ENCODE measurements around the gene ARHGDIB. TPM values are rescaled to one million over a fixed set of nuclear protein-coding genes. Genes with fewer than 3 reads are reported as not detected.

The ARHGDIB gene
- total RNA-seq, 1 donor from 2014 or later, result not detected

DNA sequence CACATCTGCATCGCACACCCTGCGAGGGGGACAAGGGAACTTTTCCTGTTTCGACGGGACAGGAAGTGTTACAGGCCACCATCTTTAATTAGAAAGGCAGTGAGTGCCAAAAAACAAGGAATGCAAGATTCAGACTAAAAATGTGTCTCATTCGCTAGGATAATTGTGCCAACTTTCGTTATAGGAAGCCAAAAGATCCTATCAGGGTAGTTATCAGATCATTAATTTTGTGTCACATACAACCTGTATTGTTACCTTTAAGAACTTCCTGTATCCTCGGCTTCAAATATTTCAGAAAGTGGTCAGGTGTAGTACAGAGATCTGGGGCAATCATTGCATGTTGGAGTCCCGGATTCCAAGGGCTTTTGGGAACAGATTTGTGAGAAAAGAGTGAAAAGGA is 56.5 kb downstream of the ARHGDIB start:
- Histone ChIP-seq H3F3A (ENCODE audit: low read depth) (no peaks in the 10 kb centered on the region), H3K9ac (no peak overlapping the region), H3K27me3 (no peaks in the 10 kb centered on the region), H3K4me2 (no peak overlapping the region), H3K27ac (no peak overlapping the region), H3K4me1 (peaks cover 16% of the 10 kb centered on the region), H4K20me1 (ENCODE audit: low read depth) (no peaks in the 10 kb centered on the region), H2AFZ (replicated peaks) (no peak overlapping the region), H3K36me3 (no peaks in the 10 kb centered on the region), H3K79me2 (ENCODE audit: low read depth) (no peaks in the 10 kb centered on the region), H3K4me3 (no peak overlapping the region), H3K9me3 (ENCODE audit: low read depth) (no peaks in the 10 kb centered on the region)
- H3K36me3 Mint-ChIP-seq, result no peaks in the 10 kb centered on the region
- peaks cover 3% of the 10 kb centered on the region for H3K27me3 Mint-ChIP-seq (ENCODE audit: insufficient read depth, low read depth)
- TF ChIP-seq EZH2phosphoT487 (IDR thresholded peaks at IDR 0.05) (no peak), EZH2 (IDR thresholded peaks at IDR 0.05) (no peak)
- TF ChIP-seq, protein P1, sequence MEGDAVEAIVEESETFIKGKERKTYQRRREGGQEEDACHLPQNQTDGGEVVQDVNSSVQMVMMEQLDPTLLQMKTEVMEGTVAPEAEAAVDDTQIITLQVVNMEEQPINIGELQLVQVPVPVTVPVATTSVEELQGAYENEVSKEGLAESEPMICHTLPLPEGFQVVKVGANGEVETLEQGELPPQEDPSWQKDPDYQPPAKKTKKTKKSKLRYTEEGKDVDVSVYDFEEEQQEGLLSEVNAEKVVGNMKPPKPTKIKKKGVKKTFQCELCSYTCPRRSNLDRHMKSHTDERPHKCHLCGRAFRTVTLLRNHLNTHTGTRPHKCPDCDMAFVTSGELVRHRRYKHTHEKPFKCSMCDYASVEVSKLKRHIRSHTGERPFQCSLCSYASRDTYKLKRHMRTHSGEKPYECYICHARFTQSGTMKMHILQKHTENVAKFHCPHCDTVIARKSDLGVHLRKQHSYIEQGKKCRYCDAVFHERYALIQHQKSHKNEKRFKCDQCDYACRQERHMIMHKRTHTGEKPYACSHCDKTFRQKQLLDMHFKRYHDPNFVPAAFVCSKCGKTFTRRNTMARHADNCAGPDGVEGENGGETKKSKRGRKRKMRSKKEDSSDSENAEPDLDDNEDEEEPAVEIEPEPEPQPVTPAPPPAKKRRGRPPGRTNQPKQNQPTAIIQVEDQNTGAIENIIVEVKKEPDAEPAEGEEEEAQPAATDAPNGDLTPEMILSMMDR (IDR thresholded peaks at IDR 0.05), result no peak
- H3K9me3 Mint-ChIP-seq, result no peaks in the 10 kb centered on the region
- no peaks in the 10 kb centered on the region for H3K4me1 Mint-ChIP-seq
- DNase-seq (ENCODE audit: low spot score), result no peak
- H3K4me3 Mint-ChIP-seq, result no peak overlapping the region
- no peak overlapping the region for H3K27ac Mint-ChIP-seq

DNA sequence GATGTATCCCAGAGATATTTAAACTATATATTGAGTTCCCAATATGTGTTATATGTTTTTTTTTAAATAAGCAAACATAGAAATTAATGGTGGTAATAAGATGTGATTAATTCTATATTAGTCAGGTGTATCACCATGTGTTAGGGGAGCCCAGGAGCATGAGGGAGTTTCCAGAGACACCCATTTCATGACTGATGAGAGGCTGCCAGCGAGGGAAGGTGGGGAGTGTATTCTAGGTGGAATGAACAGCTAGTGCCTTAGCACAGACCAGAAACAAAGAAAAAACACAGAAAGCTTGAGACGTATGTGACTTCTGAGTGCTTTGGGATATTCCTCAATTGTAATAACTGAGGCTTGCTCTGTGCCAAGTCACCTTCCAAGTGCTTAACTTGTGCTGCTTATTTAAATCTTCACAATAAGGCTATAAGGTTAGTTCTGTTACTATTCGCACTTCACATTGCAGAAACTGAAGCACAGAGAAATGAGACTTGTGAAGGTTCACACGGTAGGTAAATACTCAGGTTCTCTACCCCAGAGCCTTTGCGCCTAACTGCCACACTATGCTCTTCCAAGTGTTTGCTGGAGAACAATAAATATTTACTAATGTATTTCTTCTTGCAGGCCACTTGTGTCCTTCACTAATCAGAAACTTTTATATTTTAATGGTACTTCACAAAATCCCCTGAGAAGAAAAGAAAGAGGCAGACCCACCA is 57.9 kb downstream of the ARHGDIB start:
- no peaks in the 10 kb centered on the region for H3K9me3 Mint-ChIP-seq
- Histone ChIP-seq H3K4me2 (no peak overlapping the region), H3K27ac (no peak overlapping the region), H3K9ac (no peak overlapping the region), H3K4me3 (no peak overlapping the region), H3K27me3 (no peaks in the 10 kb centered on the region), H3K4me1 (peaks cover 16% of the 10 kb centered on the region), H3F3A (ENCODE audit: low read depth) (no peaks in the 10 kb centered on the region), H3K9me3 (ENCODE audit: low read depth) (no peaks in the 10 kb centered on the region), H4K20me1 (ENCODE audit: low read depth) (no peaks in the 10 kb centered on the region), H3K79me2 (ENCODE audit: low read depth) (no peaks in the 10 kb centered on the region), H3K36me3 (no peaks in the 10 kb centered on the region), H2AFZ (replicated peaks) (no peak overlapping the region)
- TF ChIP-seq EZH2 (IDR thresholded peaks at IDR 0.05) (no peak), EZH2phosphoT487 (IDR thresholded peaks at IDR 0.05) (no peak)
- TF ChIP-seq, protein P1 (IDR thresholded peaks at IDR 0.05), result no peak
- DNase-seq (ENCODE audit: low spot score), result no peak
- peaks cover 3% of the 10 kb centered on the region for H3K27me3 Mint-ChIP-seq (ENCODE audit: insufficient read depth, low read depth)
- no peaks in the 10 kb centered on the region for H3K36me3 Mint-ChIP-seq
- H3K4me1 Mint-ChIP-seq, result no peaks in the 10 kb centered on the region
- no peak overlapping the region for H3K27ac Mint-ChIP-seq
- H3K4me3 Mint-ChIP-seq, result no peak overlapping the region

DNA sequence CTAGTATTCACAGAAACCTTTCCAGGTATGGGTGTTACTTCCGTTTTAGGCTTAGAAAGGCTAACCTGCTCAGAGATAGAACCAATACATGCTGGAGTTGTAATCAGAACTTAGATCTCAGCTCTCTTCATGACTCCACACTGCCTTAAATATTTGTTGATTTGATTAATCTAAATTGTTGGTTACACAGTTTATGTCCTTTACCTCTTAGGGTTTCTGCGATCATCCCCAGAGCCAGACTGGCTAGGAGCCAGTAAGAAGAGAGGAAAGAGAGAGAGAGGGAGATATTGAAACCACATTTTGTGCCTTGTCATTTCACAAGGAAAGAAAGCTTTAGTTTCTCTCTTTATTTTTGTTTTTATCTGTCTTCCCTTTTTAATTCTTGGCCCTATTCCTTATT is 58.9 kb downstream of the ARHGDIB start:
- H3K36me3 Mint-ChIP-seq, result no peaks in the 10 kb centered on the region
- Histone ChIP-seq H3K9ac (no peak overlapping the region), H3K27me3 (no peaks in the 10 kb centered on the region), H3K4me1 (peaks cover 16% of the 10 kb centered on the region), H3K27ac (no peak overlapping the region), H3K9me3 (ENCODE audit: low read depth) (no peaks in the 10 kb centered on the region), H3K4me3 (no peak overlapping the region), H3K79me2 (ENCODE audit: low read depth) (no peaks in the 10 kb centered on the region), H2AFZ (replicated peaks) (no peak overlapping the region), H3K4me2 (no peak overlapping the region), H3F3A (ENCODE audit: low read depth) (no peaks in the 10 kb centered on the region), H4K20me1 (ENCODE audit: low read depth) (no peaks in the 10 kb centered on the region), H3K36me3 (no peaks in the 10 kb centered on the region)
- no peak overlapping the region for H3K27ac Mint-ChIP-seq
- H3K27me3 Mint-ChIP-seq (ENCODE audit: insufficient read depth, low read depth), result peaks cover 3% of the 10 kb centered on the region
- no peaks in the 10 kb centered on the region for H3K9me3 Mint-ChIP-seq
- no peak for DNase-seq (ENCODE audit: low spot score)
- no peak overlapping the region for H3K4me3 Mint-ChIP-seq
- TF ChIP-seq EZH2 (IDR thresholded peaks at IDR 0.05) (no peak), EZH2phosphoT487 (IDR thresholded peaks at IDR 0.05) (no peak)
- TF ChIP-seq, protein P1 (IDR thresholded peaks at IDR 0.05), result no peak
- no peaks in the 10 kb centered on the region for H3K4me1 Mint-ChIP-seq

Measured in neural progenitor cell (in vitro differentiated cells).